GM18499 (cell line): ENCODE measurements around the gene GLRX2.
A peak's percentile ranks its signal among the peaks of the same experiment; 100 is the strongest.

ENCODE experiments used
- ATAC-seq: cut with Tn5 transposase; IDR thresholded peaks from one replicate; pipeline ENCODE4 v1.9.1; 2021; ENCODE audit warnings: moderate number of reproducible peaks; ENCODE audit not compliant: insufficient read depth, unreplicated experiment

The GLRX2 gene

DNA sequence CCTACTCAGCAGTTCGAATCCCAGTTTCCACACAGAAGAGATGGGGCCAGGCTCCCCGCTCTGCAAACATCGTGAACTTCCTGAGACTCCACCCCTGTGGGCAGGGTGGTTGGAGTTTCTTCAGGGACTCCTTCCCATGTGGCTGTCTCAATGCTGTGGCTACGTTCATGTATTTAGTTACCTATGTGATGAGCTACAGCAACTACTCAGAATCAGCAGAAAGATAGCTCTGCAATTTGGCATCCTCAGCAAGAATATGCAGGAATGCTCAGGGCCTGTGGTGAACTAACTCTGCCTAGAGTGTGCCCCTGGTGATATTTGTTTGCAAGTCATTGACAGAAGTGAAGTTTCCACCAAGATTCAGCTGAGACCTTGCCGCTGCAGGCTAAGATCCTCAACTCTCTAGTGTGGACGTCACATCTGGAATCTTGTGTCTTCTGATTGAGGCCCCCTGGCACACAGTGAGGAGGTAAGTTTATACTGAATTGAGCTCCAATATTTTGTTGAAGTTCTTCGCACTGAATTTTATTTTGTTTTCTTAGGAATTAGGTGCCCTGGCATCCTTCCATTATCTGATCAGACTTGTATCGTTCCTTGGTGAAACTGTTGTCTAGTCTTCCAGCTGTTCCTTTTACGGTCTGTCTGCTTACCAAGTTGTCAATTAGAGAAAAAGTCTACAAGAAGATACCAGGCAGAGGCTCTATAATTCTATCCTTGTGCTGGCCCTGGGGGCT is 8.2 kb upstream of the GLRX2 start:
- ATAC-seq: no peak

DNA sequence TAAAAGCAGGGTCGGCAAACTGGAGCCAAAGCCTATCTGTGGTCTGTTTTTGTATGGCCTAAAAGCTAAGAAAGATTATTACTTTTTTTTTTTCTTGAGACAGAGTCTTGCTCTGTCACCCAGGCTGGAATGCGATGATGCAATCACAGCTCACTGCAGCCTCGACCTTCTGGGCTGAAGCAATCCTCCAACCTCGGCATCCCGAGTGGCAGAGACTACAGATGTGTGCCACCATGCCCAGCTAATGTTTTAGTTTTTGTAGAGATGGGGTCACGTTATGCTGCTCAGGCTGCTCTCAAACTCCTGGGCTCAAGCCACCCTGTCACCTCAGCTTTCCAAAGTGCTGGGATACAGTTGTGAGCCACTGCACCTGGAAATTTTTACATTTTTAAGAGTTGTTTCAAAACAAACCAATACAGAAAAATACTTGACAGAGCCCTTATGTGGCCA is 6.5 kb upstream of the GLRX2 start:
- no peak for ATAC-seq

DNA sequence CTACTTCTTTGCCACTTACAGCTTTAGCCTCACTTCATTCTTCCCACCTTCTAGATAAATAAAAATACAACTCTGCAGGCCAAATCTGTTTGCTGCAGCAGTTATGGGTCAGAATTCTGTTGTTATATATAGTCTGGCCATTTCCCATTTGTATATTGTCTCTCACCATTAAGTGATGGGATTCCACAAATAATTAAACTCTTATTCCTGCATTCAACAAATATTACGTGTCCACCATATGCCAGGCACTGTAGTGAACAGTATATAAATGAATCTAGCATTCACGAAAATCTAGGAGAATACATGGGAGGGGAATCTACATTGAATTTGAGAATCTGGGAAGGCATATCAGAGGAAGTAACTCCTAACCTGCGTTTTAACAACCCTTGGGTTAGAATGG is 5.7 kb upstream of the GLRX2 start:
- no peak for ATAC-seq

DNA sequence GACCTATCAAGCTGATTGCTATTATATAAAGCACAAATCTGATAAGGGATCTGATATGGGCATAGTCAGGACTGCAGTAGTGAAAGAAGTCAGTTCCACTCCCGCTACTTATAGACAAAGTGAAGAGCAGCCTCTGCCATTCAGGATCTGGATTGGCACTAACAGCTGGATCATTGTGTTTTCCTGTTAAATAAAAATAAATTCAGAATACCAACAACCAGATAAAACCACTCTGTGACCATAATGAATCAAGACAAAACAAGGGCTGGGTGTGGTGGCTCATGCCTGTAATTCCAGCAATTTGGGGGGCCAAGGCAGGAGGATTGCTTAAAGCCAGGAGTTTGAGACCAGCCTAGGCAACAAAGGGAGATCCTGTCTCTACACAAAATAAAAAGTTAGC is 5.0 kb upstream of the GLRX2 start:
- no peak for ATAC-seq

DNA sequence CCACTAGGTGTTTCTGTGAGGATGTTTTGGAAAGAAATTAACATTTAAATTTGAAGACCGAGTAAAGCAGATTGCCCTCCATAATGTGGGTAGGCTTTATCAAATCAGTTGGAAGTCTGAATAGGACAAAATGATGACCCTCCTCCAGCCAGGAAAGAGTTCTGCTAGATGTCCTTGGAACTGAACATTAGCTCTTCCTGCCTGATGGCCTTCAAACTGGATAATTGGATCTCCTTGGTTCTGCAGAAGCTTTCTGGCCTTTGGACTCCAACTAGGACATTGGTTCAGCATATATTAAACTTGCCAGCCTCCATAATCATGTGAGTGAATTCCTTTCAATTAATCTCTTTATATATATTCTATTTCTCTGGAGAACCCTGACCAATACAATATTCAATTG is 4.4 kb upstream of the GLRX2 start:
- no peak for ATAC-seq

DNA sequence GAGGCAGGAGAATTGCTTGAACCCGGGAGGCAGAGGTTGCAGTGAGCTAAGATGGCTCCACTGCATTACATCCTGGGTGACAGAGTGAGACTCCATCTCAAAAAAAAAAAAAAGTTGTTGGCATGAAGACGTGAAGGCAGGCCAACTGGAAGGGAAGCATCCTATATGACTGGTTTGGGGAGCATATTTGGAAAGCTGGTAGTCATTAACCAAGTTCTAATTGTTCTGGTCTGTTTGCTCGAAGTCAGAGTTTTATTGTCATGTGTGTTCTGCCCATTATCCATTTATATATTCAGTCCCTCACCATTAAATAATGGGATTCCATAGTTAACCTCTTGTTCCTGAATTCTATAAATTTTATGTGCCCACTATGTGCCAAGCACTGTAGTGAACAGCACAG is 3.3 kb upstream of the GLRX2 start:
- no peak for ATAC-seq

DNA sequence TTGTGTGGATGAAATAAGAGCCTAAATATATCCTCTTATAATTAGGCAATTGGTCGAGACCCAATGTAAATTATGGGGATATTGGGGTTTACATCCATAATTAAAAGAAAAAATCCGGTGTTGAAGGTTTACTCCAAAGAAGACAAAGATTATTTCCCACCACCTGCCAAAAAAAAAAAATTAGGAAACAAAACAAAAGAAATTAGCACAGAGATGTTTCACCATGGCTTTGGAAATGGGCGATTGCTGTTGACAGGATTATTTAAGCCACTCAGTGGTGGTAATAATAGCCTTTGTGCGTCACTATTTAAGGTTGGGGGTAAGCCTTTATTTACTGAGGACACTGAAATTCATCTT is 585 bp upstream of the GLRX2 start:
- ATAC-seq: no peak

DNA sequence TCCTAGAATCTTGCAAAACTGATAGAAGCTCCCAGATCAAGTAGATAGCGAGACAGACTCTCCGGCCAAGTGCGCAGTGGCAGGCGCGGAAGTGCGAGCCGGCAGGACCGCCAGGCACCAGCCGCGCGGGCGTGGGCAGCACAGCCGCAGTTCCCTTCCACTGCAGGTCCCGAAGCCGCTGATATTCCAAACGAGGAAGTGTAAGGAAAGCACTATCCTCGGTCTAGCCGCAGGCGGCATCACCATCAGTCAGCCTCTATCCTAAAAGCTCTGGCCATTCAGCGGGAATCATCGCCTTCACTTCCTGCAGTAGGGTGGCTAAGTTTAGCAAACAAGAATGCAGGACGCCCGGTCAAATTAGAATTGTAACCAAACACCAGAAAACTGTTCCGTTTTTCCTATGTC is 710 bp downstream of the GLRX2 start:
- peak; percentile 5 for ATAC-seq

DNA sequence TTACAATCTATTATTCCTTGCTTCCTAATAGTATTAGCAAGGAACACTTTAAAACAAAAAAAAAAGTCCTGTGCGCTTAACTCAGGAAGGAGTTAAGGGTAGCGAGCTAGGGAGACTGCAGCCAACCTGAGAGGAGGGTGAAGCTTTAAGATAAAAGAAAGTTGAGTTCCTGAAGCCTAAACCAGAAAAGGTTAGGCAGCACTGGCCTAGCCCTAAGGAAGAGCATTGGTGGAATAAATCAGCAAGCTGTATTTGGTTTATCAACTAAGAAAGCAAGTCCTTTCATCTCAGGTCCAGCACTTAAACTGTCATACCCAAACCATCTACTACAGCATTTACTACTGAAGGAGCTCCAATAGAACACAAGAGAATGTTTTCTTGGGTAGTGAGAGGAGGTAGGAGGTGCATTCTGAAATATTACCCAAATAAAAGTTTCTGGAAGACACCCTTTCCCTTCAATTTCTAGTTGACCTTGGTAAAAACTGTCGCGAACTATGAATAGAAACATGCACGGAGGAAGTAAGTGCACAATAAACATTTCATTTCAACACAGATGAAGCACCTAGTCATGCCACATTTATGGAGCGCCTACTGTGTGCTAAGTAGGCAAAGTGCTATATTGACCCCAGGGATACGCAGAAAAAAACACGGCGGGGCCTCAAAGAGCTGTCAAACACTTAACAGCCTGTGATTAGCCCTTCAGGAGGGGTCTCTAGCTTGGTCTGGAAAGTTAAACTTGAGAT is 1.3 kb downstream of the GLRX2 start:
- no peak for ATAC-seq

DNA sequence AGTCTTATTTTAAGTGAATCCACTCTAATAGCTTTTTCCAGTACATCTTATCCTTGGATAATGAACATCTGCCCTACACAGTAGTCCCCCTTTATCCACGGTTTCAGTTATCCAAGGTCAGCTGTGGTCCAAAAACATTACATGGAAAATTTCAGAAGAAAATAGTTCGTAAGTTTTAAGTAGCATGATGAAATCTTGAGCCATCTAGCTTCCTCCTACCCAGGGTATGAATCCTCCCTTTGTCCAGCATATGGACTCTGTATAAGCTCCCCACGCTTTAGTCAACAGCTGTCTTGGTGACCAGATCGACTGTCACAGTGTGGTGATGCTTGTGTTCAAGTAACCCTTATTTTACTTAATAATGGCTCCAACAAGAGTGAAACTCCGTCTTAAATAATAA is 2.6 kb downstream of the GLRX2 start:
- no peak for ATAC-seq

DNA sequence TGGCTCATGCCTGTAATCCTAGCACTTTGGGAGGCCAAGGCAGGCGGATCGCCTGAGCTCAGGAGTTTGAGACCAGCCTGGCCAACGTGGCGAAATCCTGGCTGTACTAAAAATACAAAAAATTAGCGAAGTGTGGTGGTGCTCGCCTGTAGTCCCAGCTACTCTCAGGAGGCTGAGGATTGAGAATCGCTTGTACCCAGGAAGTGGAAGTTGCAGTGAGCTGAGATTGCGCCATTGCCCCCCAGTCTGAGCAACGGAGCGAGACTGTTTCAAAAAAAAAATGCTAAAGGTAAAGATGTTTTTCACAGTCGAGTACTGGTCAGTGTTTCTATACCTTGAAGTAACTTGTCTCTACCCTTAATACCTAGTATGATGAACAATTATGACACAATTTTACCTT is 11.1 kb downstream of the GLRX2 start:
- ATAC-seq: no peak

DNA sequence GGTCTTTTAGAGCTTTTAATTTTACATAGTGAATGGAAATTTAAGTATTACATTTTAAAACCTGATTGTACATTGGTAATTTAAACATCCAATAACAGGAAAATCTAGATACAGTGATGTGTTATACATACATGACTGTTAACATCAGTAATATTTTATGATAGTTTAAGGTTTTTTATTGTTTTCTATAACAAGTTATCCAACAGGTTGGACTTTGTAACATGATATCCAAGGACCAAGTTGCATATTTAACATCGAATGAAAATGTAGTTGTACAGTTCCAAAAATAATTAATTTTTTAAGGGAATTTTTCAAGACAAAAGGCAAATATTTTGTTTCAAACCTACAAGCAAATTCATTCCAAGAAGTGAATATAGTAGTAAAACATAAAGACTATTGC is 14.3 kb downstream of the GLRX2 start:
- ATAC-seq: no peak

DNA sequence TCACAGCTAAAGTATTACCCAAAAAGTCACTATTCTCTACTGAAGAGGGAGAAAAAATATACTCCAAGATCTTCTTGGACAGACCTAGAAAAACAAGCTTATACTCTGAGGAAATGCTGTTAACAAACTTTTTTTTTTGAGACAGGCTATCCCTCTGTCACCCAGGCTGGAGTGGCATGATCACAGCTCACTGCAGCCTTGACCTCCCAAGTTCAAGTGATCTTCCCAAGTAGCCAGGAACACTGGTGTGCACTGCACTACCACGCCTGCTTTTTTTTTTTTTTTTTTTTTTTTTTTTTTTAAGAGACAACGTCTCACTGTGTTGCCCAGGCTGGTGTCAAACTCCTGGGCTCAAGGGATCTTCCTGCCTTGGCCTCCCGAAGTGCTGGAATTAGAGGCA is 17.3 kb downstream of the GLRX2 start:
- no peak for ATAC-seq

DNA sequence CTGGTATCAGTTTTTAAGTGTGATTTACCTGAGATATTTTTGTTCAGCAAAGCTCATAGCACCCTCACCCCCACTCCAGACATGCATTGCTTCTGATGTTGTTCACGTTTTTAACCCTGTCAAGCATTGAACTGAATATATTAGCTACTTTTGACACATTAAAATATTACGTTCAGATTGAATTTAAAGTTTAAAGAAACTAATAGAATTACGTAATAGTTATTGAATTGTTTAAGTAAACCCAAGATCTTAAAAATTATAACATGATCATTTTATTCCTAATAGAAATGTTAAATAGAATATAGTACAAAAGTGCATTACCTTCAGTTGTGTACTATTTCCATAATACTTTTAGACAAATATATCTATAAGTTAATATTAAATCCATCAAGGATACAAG is 18.9 kb downstream of the GLRX2 start:
- no peak for ATAC-seq

DNA sequence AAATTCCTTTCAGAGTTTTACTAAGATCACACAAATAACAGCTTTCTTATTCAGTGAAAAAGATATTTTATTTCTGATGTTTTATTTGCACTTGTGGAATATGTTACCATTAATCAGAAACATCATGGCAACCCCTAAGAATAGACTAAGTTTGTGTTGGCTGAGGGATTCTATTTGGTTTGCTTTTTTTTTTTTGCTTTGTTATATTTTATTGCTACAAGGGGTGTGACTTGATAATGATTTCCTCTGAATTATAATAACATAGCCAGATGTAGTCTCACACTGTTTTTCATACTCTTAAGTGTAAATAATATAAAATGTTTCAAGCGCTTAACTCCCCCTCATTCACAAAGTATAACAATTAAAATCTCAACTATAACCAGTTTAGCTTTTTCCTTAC is 20.0 kb downstream of the GLRX2 start:
- no peak for ATAC-seq

DNA sequence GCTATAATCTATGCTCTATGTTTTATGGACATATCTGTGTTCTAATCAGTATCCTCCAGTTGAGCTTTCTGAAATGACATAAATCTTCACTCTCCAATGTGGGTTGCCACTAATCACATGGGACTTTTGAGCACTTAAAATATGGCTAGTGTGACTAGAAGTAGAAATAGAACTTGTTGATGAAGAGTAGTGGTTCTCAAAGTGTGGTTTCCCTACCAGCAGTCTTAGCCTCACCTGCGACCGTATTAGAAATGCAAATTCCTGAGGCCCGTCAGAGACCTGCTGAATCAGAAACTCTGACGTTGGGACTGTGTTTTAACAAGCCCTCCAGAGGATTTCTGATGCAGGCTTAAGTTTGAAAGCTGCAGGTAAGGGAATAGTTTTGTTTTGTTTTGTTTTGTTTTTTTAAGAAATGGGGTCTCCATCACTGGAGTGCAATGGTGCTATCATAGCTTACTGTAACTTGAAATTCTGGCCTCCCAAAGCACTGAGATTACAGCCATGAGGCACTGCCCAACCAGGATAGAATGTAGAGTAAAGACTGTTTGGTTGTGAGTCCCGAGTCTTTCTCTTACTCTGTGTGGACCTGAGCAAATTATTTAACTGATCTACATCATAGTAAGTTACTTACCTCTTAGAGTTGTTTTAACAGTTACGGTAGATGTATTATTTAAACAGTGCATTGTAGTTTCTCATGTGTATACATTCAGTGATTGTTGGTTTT is 21.7 kb downstream of the GLRX2 start:
- ATAC-seq: peak; percentile 96

DNA sequence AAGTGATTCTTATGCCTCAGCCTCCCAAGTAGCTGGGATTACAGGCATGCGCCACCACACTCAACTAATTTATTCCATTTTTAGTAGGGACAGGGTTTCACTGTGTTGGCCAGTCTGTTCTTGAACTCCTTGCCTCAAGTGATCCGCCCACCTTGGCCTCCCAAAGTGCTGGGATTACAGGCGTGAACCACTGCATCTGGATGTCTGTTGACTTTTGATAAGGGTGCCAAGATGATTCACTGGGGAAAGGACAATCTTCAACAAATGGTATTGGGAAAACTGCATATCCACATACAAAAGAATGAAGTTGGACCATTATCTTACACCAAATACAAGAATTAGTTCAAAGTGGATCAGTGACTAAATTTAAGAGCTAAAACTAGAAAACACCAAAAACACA is 26.0 kb downstream of the GLRX2 start:
- ATAC-seq: no peak

DNA sequence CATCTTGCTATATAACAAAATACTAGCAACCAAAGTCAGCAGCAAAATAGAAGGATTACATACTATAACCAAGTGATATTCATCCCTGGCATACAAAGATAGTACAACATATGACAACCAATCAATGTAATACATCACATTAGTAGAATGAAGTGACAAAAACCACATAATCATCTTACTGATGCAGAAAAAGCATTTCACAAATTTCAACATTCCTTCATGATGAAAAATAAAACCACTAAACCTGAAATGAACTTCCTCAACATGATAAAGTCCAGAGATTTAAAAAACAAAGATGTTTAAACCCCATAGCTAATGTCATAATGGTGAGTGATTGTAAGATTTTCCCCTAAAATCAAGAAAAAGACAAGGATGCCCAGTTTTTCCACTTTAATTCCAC is 27.2 kb downstream of the GLRX2 start:
- no peak for ATAC-seq

DNA sequence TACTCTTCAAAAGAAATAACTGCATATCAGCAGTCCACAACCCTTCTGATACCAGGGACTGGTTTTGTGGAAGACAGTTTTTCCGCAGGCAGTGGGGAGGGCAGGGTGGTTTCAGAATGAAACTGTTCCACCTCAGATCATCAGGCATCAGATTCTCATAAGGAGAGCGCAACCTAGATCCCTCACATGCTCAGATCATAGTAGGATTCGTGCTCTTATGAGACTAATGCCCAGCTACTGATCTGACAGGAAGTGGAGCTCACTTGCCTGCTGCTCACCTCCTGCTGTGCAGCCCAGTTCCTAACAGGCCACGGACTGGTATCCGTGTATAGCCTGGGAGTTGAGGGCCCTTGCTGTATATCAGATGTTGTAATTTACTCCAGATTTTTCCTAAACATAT is 34.3 kb downstream of the GLRX2 start:
- ATAC-seq: peak; percentile 47

DNA sequence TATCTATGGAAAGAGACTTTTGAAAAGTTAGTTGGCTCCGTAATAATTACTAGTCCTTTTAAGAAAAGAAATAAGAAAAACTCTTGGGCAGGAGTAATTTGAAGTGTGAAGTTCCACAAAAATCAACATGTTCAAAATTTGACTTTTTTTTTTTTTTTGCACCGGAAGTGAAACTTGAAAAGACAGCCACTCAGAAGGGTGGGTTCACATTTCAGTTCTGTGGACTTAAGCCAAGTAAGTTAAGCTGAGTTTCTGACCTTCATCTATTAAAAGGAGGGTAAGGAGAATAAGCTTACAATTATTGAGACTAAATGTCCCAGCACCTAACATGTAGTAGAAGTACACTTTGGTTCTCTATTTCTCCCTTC is 34.8 kb downstream of the GLRX2 start:
- ATAC-seq: no peak

DNA sequence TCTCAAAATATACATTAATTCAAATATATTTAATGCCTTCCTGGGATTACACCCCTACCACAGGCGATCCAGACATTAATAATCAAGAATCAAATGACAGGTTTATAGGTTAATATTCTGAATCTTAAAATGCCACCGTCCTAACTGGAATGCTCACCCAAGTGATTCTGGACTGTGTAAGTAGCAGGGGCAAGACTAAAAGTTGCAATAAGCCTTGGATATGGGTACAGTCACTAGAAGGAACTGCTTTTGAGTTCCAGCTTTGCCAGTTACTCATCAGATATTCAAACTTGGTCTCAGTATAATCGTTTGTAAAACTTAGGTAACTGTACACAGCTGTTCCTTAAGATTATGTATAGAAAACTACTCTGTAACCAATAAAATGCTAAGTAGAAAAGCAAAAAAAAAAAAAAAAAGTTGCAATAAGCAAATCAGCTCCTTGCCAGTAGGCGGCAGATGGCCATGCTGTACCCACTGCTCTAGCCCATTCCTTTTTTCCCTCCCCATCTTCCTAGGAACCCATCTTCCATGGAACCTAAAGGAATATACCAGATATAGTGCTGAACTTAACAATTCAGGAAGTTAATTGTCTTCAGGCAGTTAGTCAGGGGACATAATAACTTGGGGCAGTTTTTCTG is 35.3 kb downstream of the GLRX2 start:
- ATAC-seq: no peak
